ENCODE data around the gene SLC44A3. TPM values are rescaled to one million over a fixed set of nuclear protein-coding genes. Genes with fewer than 3 reads are reported as not detected.
A peak's percentile ranks its signal among the peaks of the same experiment; 100 is the strongest.

Gene SLC44A3
- total RNA-seq, 1 donor from 2014 or later, result 2.6 TPM

DNA sequence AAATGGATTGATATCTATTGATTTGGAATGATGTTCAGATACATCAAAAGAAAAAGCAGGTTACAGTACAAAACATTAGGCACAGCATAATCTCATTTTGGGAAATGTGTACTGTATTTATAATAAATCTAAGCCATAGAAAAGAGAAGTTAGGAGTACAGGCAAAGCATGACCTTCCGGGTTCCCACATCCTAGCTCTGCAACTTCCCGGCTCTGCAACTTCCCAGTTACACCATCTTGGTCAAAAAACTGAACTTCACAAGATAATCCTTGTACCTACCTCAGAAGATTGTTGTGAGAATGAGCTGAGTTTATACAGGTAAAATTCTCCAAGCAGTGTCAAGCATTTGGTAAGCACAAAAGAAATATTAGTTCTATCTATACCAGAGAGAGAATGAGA, 21.7 kb upstream of the SLC44A3 start:
- Histone ChIP-seq H3K27me3 (ENCODE audit: control insufficient read depth in 3 of 3, insufficient read depth in 3 of 3, low read length in 3 of 3) (no peaks in the 10 kb centered on the region), H3K9me3 (ENCODE audit: control insufficient read depth in 3 of 3, low read length in 3 of 3) (no peaks in the 10 kb centered on the region), H3K4me1 (ENCODE audit: control insufficient read depth in 3 of 3, insufficient read depth in 3 of 3, low read length in 3 of 3) (peaks cover 7 to 14% (median 9%) of the 10 kb centered on the region in 3 donors), H3K27ac (ENCODE audit: low read depth, low read length) (no peak overlapping the region), H3K4me3 (ENCODE audit: low read length in 3 of 3) (no peak overlapping the region), H3K9ac (ENCODE audit: low read depth in 1 of 3, low read length in 3 of 3) (no peak overlapping the region), H3K36me3 (ENCODE audit: control insufficient read depth in 3 of 3, insufficient read depth in 3 of 3, low read length in 3 of 3) (no peaks in the 10 kb centered on the region)

DNA sequence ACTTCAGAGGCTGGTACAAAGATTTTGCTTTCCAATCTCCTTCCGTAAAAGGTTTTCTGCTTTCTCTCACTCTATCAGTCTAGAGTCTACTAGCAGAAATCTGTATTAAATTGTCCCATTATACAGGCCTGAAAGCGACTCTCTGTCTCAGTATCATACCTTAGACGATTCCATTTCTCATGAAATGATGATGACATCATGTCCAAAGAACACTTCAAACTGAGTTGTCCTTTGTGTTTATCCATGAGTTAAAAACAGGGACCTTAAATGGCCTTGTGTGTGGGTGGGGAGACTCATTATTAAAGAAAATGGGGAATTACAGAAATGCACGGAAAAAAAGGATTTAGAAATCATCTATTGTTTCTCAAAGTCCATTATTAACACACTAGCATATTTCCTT, 21.0 kb upstream of the SLC44A3 start:
- H3K4me3 ChIP-seq (ENCODE audit: low read length in 3 of 3), result no peak overlapping the region
- no peak overlapping the region for H3K27ac ChIP-seq (ENCODE audit: low read depth, low read length)
- peaks cover 6 to 10% (median 7%) of the 10 kb centered on the region in 3 donors for H3K4me1 ChIP-seq (ENCODE audit: control insufficient read depth in 3 of 3, insufficient read depth in 3 of 3, low read length in 3 of 3)
- H3K36me3 ChIP-seq (ENCODE audit: control insufficient read depth in 3 of 3, insufficient read depth in 3 of 3, low read length in 3 of 3), result no peaks in the 10 kb centered on the region
- H3K9me3 ChIP-seq (ENCODE audit: control insufficient read depth in 3 of 3, low read length in 3 of 3), result no peaks in the 10 kb centered on the region
- H3K9ac ChIP-seq (ENCODE audit: low read depth in 1 of 3, low read length in 3 of 3), result no peak overlapping the region
- no peaks in the 10 kb centered on the region for H3K27me3 ChIP-seq (ENCODE audit: control insufficient read depth in 3 of 3, insufficient read depth in 3 of 3, low read length in 3 of 3)

DNA sequence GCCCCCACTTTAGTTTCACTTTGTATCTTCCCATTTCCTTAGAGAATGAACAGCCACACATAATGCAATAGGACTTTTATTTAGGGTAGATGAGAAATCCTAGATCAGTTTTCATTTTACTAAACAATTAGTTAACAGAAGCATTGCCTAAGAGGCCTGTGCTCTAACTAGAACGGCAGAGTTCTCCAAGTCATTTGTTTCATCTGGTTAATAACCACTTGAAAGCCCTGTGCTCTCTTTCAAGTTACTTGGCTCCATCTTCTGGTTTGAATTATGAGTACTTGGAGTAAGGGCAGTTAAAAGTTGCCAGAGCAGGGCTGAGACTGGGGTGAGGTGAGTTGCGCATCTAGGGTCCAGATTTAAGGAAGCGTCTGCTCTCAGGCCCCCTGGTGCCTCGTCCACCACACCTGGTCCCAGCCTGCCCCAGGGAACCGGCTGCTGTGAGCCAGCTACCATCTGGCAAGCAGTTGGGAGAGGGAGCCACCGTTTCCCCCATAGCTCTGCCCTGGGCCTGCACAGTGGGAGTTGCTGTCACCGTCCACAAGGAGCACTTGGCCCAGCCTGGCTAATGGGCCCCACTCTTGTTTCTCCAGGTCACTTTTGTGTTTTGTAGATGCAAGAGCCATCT, 18.1 kb upstream of the SLC44A3 start:
- H3K4me1 ChIP-seq (ENCODE audit: control insufficient read depth in 3 of 3, insufficient read depth in 3 of 3, low read length in 3 of 3), result peaks cover 6 to 10% (median 7%) of the 10 kb centered on the region in 3 donors
- peak overlapping the region; percentile 17 for H3K27ac ChIP-seq (ENCODE audit: low read depth, low read length)
- no peaks in the 10 kb centered on the region for H3K27me3 ChIP-seq (ENCODE audit: control insufficient read depth in 3 of 3, insufficient read depth in 3 of 3, low read length in 3 of 3)
- no peak overlapping the region for H3K9ac ChIP-seq (ENCODE audit: low read depth in 1 of 3, low read length in 3 of 3)
- no peaks in the 10 kb centered on the region for H3K36me3 ChIP-seq (ENCODE audit: control insufficient read depth in 3 of 3, insufficient read depth in 3 of 3, low read length in 3 of 3)
- no peaks in the 10 kb centered on the region for H3K9me3 ChIP-seq (ENCODE audit: control insufficient read depth in 3 of 3, low read length in 3 of 3)
- peak overlapping the region in 2 of 3 donors; percentile 8 to 39 for H3K4me3 ChIP-seq (ENCODE audit: low read length in 3 of 3)

DNA sequence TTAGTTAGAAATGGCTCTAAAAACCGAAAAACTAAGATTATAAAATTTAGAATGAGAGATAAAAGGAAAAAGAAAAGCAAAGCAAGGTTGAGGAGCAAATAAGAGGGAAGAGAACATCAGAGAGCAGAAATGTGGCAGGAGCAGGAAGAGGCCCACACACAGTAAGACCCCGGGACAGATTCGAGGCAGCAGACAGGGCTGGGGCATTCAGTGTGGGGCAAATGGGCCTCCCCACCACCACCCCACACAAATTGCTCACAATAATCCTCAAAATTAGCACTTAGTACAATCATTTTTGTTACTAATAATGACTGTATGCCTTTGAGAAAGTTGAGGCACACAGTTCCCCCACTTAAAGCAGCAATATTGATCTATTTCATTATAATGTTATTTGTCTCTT, 17.1 kb upstream of the SLC44A3 start:
- H3K9ac ChIP-seq (ENCODE audit: low read depth in 1 of 3, low read length in 3 of 3), result no peak overlapping the region
- no peaks in the 10 kb centered on the region for H3K36me3 ChIP-seq (ENCODE audit: control insufficient read depth in 3 of 3, insufficient read depth in 3 of 3, low read length in 3 of 3)
- H3K27me3 ChIP-seq (ENCODE audit: control insufficient read depth in 3 of 3, insufficient read depth in 3 of 3, low read length in 3 of 3), result no peaks in the 10 kb centered on the region
- peaks cover 6 to 10% (median 7%) of the 10 kb centered on the region in 3 donors for H3K4me1 ChIP-seq (ENCODE audit: control insufficient read depth in 3 of 3, insufficient read depth in 3 of 3, low read length in 3 of 3)
- H3K4me3 ChIP-seq (ENCODE audit: low read length in 3 of 3), result no peak overlapping the region
- no peak overlapping the region for H3K27ac ChIP-seq (ENCODE audit: low read depth, low read length)
- H3K9me3 ChIP-seq (ENCODE audit: control insufficient read depth in 3 of 3, low read length in 3 of 3), result no peaks in the 10 kb centered on the region

DNA sequence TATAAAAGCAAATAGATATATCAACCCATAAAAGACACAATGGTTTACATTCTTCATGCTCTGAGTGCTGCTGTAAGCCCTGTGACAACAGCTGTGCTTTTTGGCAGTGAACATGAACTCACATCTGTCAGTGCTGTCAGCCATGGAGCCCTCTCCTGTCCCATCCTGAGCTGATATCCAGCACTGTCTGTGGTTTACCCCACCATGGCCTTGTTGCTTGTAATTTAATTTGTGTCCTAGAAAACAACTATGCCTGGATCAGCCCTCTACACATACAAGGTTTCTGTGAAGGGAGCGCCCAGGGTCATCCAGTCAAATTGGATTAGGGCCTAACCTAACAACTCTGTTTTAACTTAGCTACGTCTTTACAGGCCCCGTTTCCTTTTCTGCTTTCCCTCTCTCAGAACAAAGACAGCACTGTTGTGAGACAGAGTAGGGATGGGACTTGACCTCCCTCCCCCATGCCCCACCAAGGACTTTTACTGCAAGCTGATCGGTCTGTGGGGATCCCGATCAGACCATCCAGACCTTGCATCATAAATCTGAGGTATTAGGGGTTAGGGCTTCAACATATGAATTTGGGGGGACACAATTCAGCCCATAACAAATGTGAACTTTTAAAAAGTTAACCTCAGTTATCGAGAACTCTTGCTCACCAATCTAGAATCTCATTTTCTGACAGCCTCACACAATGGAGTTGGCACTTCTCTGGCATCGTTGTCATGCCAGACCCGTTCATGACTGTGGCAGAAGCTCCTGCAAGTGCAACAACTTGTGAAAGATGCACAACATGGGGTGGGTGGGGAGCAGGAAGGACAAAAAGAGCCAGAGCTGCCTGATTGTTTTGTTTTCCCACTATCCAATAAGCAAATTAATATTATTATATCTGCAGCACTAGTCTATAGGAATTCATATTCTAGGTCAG, 16.4 kb upstream of the SLC44A3 start:
- Histone ChIP-seq H3K9me3 (ENCODE audit: control insufficient read depth in 3 of 3, low read length in 3 of 3) (no peaks in the 10 kb centered on the region), H3K27ac (ENCODE audit: low read depth, low read length) (peak overlapping the region; percentile 19), H3K4me3 (ENCODE audit: low read length in 3 of 3) (no peak overlapping the region), H3K27me3 (ENCODE audit: control insufficient read depth in 3 of 3, insufficient read depth in 3 of 3, low read length in 3 of 3) (no peaks in the 10 kb centered on the region), H3K36me3 (ENCODE audit: control insufficient read depth in 3 of 3, insufficient read depth in 3 of 3, low read length in 3 of 3) (no peaks in the 10 kb centered on the region), H3K4me1 (ENCODE audit: control insufficient read depth in 3 of 3, insufficient read depth in 3 of 3, low read length in 3 of 3) (peaks cover 6 to 10% (median 7%) of the 10 kb centered on the region in 3 donors), H3K9ac (ENCODE audit: low read depth in 1 of 3, low read length in 3 of 3) (no peak overlapping the region)

DNA sequence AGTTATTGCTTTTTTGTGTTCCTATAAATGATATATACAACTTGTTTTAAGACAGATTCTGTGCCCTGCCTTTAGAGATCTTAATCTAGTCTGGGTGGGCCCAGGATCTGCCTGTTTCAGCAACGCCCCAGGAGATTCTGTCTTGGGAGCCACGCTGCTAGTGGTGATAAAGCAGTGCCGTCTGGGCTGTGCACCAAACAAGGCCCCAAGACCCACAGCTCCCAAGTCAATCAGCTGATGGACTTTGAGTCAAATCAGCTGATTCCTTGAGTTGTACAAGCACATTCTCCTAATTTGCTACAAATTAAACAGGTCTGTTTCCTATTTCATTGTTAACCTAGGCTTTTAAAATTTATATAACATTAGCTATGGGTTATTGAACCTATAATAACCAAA, 15.7 kb upstream of the SLC44A3 start:
- no peaks in the 10 kb centered on the region for H3K9me3 ChIP-seq (ENCODE audit: control insufficient read depth in 3 of 3, low read length in 3 of 3)
- no peak overlapping the region for H3K9ac ChIP-seq (ENCODE audit: low read depth in 1 of 3, low read length in 3 of 3)
- peaks cover 6 to 10% (median 7%) of the 10 kb centered on the region in 3 donors for H3K4me1 ChIP-seq (ENCODE audit: control insufficient read depth in 3 of 3, insufficient read depth in 3 of 3, low read length in 3 of 3)
- no peak overlapping the region for H3K4me3 ChIP-seq (ENCODE audit: low read length in 3 of 3)
- H3K27ac ChIP-seq (ENCODE audit: low read depth, low read length), result no peak overlapping the region
- no peaks in the 10 kb centered on the region for H3K27me3 ChIP-seq (ENCODE audit: control insufficient read depth in 3 of 3, insufficient read depth in 3 of 3, low read length in 3 of 3)
- no peaks in the 10 kb centered on the region for H3K36me3 ChIP-seq (ENCODE audit: control insufficient read depth in 3 of 3, insufficient read depth in 3 of 3, low read length in 3 of 3)

DNA sequence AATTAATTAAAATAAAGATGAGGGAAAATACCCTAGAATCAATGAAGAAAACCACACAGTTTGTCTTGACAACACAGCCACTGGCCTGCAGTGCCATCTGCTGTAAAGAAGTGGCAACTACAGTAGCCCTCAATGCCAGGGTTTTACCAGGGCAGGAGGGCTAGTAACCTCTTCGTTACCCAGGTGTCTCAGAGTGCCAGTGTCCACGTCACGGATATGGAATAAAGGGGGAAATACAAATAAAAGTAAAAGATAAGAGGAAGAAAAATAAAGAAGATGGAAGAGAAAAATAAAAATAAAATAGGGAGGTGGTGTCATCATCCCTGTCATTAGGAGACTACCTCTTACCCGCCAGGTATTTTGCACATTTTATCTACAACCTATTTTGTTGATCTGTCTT, 14.2 kb upstream of the SLC44A3 start:
- Histone ChIP-seq H3K9ac (ENCODE audit: low read depth in 1 of 3, low read length in 3 of 3) (no peak overlapping the region), H3K27me3 (ENCODE audit: control insufficient read depth in 3 of 3, insufficient read depth in 3 of 3, low read length in 3 of 3) (no peaks in the 10 kb centered on the region), H3K4me1 (ENCODE audit: control insufficient read depth in 3 of 3, insufficient read depth in 3 of 3, low read length in 3 of 3) (peaks cover 6 to 10% (median 7%) of the 10 kb centered on the region in 3 donors), H3K9me3 (ENCODE audit: control insufficient read depth in 3 of 3, low read length in 3 of 3) (no peaks in the 10 kb centered on the region), H3K36me3 (ENCODE audit: control insufficient read depth in 3 of 3, insufficient read depth in 3 of 3, low read length in 3 of 3) (no peaks in the 10 kb centered on the region), H3K4me3 (ENCODE audit: low read length in 3 of 3) (no peak overlapping the region), H3K27ac (ENCODE audit: low read depth, low read length) (no peak overlapping the region)

DNA sequence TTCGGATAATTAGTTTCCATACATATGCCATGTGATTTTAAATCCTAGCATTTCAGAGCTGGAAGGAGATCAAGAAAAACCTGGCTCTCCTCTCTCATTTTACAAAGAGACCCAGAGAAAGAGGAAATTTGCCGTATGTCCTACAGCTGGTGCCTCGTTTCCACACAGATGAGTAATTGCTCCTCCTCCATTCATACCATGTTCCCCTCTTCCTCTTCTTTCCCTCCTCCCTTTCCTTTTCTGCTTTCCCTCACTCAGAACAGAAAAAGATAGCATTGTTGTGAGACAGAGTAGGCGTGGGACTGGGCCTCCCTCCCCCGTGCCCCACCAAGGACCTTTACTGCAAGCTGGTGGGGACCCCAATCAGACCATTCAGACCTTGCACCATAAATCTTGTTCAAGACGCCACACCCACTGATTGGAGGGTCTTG, 13.7 kb upstream of the SLC44A3 start:
- Histone ChIP-seq H3K27ac (ENCODE audit: low read depth, low read length) (no peak overlapping the region), H3K27me3 (ENCODE audit: control insufficient read depth in 3 of 3, insufficient read depth in 3 of 3, low read length in 3 of 3) (no peaks in the 10 kb centered on the region), H3K36me3 (ENCODE audit: control insufficient read depth in 3 of 3, insufficient read depth in 3 of 3, low read length in 3 of 3) (no peaks in the 10 kb centered on the region), H3K4me1 (ENCODE audit: control insufficient read depth in 3 of 3, insufficient read depth in 3 of 3, low read length in 3 of 3) (peaks cover 6 to 9% (median 7%) of the 10 kb centered on the region in 3 donors), H3K9ac (ENCODE audit: low read depth in 1 of 3, low read length in 3 of 3) (no peak overlapping the region), H3K9me3 (ENCODE audit: control insufficient read depth in 3 of 3, low read length in 3 of 3) (no peaks in the 10 kb centered on the region), H3K4me3 (ENCODE audit: low read length in 3 of 3) (no peak overlapping the region)

DNA sequence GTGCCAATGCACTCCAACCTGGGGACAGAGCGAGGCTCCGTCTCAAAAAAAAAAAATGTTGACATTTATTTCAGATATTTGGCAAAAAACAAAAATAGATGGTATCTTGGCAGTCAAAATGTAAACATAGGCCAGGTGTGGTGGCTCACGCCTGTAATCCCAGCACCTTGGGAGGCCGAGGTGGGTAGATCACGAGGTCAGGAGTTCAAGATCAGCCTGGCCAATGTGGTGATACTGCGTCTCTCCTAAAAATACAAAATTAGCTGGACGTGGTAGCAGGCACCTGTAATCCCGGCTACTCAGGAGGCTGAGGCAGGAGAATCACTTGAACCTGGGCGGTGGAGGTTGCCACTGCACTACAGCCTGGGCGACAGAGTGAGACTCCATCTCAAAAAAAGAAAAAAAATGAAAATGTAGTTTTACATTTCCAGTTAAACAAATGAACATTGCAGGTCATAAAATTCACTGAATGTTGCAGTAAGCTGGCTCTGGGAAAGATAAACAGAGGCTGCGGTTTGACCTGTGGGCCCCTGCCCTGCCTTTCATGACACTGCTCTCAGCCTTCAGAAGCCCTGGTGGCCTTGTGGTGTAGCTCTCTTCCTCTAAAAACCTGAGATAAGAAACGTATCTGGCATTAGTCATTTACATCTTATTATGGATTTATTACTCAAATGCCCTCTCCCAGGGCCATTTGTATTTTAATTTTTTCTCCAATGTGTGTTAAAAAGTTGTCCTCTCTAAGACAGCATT, 12.2 kb upstream of the SLC44A3 start:
- no peaks in the 10 kb centered on the region for H3K9me3 ChIP-seq (ENCODE audit: control insufficient read depth in 3 of 3, low read length in 3 of 3)
- no peak overlapping the region for H3K4me3 ChIP-seq (ENCODE audit: low read length in 3 of 3)
- H3K27me3 ChIP-seq (ENCODE audit: control insufficient read depth in 3 of 3, insufficient read depth in 3 of 3, low read length in 3 of 3), result no peaks in the 10 kb centered on the region
- no peak overlapping the region for H3K27ac ChIP-seq (ENCODE audit: low read depth, low read length)
- H3K36me3 ChIP-seq (ENCODE audit: control insufficient read depth in 3 of 3, insufficient read depth in 3 of 3, low read length in 3 of 3), result no peaks in the 10 kb centered on the region
- H3K4me1 ChIP-seq (ENCODE audit: control insufficient read depth in 3 of 3, insufficient read depth in 3 of 3, low read length in 3 of 3), result peaks cover 0 to 2% (median 0%) of the 10 kb centered on the region in 3 donors
- H3K9ac ChIP-seq (ENCODE audit: low read depth in 1 of 3, low read length in 3 of 3), result no peak overlapping the region
